Keratinocyte (primary cell): Measurements from ENCODE around the gene DMAC2L. TPM values are rescaled to one million over a fixed set of nuclear protein-coding genes. Genes with fewer than 3 reads are reported as not detected.

Experiments used
- DNase-seq: peaks from one replicate; pipeline ENCODE4 v3.0.0-alpha.2; 2011; ENCODE audit warnings: low read depth, missing footprints, low spot score
- FAIRE-seq: peaks from 2 replicates; lab custom pipeline; 2011; peaks lifted over from hg19 to GRCh38; lab: Jason Lieb, UNC
- H2AFZ ChIP-seq: 2 replicates; pipeline ENCODE4 v1.6.0; 2012; ENCODE audit warnings: low read length, control low read depth, inconsistent platforms; ENCODE audit not compliant: control insufficient read depth
- H3K27ac ChIP-seq: 2 replicates; pipeline ENCODE4 v1.5.1; 2011; ENCODE audit warnings: low read length; ENCODE audit not compliant: control insufficient read depth, insufficient read depth
- H3K27me3 ChIP-seq: 3 replicates; pipeline ENCODE4 v1.6.0; 2011; ENCODE audit warnings: low read length; ENCODE audit not compliant: control insufficient read depth, insufficient read depth; ENCODE audit errors: extremely low read depth
- H3K36me3 ChIP-seq, 2 experiments: 2 replicates in 1 of 2; 3 replicates in 1 of 2; pipeline ENCODE4 v1.5.1; 2011; ENCODE audit warnings: low read length in 2 of 2, mild to moderate bottlenecking in 1 of 2; ENCODE audit not compliant: control insufficient read depth in 2 of 2, insufficient read depth in 2 of 2; ENCODE audit errors: extremely low read depth in 1 of 2
- H3K4me1 ChIP-seq: 3 replicates; pipeline ENCODE4 v1.5.1; 2011; ENCODE audit warnings: low read length; ENCODE audit not compliant: control insufficient read depth, insufficient read depth; ENCODE audit errors: extremely low read depth
- H3K4me2 ChIP-seq: 3 replicates; pipeline ENCODE4 v1.6.0; 2011; ENCODE audit warnings: low read depth, low read length; ENCODE audit not compliant: control insufficient read depth, insufficient read depth; ENCODE audit errors: extremely low read depth
- H3K4me3 ChIP-seq, 3 experiments: fragments of 200-600 bp in 1 of 3; sonication (generic) in 1 of 3; 2 replicates in 2 of 3; 3 replicates in 1 of 3; pipeline ENCODE4 v1.5.1; 2011 to 2016; ENCODE audit warnings: low read length in 3 of 3, mild to moderate bottlenecking in 3 of 3, control low read depth in 2 of 3, inconsistent platforms in 1 of 3, low read depth in 1 of 3, mixed read lengths in 1 of 3, mixed run types in 1 of 3, moderate library complexity in 1 of 3; ENCODE audit not compliant: control insufficient read depth in 2 of 3, insufficient read depth in 2 of 3; ENCODE audit errors: extremely low read depth in 1 of 3
- H3K79me2 ChIP-seq: 2 replicates; pipeline ENCODE4 v1.6.0; 2012; ENCODE audit warnings: low read length; ENCODE audit not compliant: control insufficient read depth, insufficient read depth
- H3K9ac ChIP-seq: 3 replicates; pipeline ENCODE4 v1.6.0; 2011; ENCODE audit warnings: low read length; ENCODE audit not compliant: control insufficient read depth, insufficient read depth; ENCODE audit errors: extremely low read depth
- H3K9me1 ChIP-seq: 3 replicates; pipeline ENCODE4 v1.6.0; 2011; ENCODE audit warnings: low read length; ENCODE audit not compliant: control insufficient read depth, insufficient read depth; ENCODE audit errors: extremely low read depth
- H3K9me3 ChIP-seq: 2 replicates; pipeline ENCODE4 v1.5.1; 2012; ENCODE audit warnings: low read depth, low read length; ENCODE audit not compliant: control insufficient read depth
- H4K20me1 ChIP-seq: 3 replicates; pipeline ENCODE4 v1.6.0; 2011; ENCODE audit warnings: low read length; ENCODE audit not compliant: control insufficient read depth, insufficient read depth; ENCODE audit errors: extremely low read depth
- CTCF ChIP-seq, 3 experiments: IDR thresholded peaks in 1 of 3; conservative IDR thresholded peaks in 1 of 3; optimal IDR thresholded peaks in 1 of 3; 2 replicates in 2 of 3; 3 replicates in 1 of 3; pipeline versions ENCODE3 to v1.5.1; 2011; ENCODE audit warnings: low read length in 3 of 3, mild to moderate bottlenecking in 3 of 3, moderate library complexity in 2 of 3, control low read depth in 1 of 3, inconsistent platforms in 1 of 3; ENCODE audit not compliant: insufficient read depth in 2 of 3; ENCODE audit errors: extremely low read depth in 1 of 3
- EZH2 ChIP-seq: IDR thresholded peaks from one replicate; pipeline ENCODE4 v1.6.1; 2012; ENCODE audit warnings: inconsistent platforms, mild to moderate bottlenecking, low read length, moderate library complexity
- dilution Hi-C: fragments of 300-500 bp; cut with MboI; formaldehyde crosslinking; loops from one replicate; pipeline ENCODE4 v1.7.0; 2020; ENCODE audit warnings: low sequenced_read_pairs; ENCODE audit not compliant: extremely low pct_ligation_motif_present
- polyA plus RNA-seq, 5 experiments: library from polyadenylated mRNA; depleted of rRNA in 3 of 5; stranded (reverse) in 3 of 5; stranded (forward) in 1 of 5; unstranded in 1 of 5; fragments of >200 nt; gene quantifications; 1 replicate in 1 of 5; 2 replicates in 3 of 5; 3 replicates in 1 of 5; pipeline versions ENCODE4 v1.2.1 to v1.2.3, GENCODE V29; 2011 to 2012; ENCODE audit warnings: missing spikeins in 2 of 5, low read depth in 1 of 5, low replicate concordance in 1 of 5

Gene DMAC2L
- polyA plus RNA-seq, 1 donor (not counting 4 experiments of a cell fraction or from before 2014, with no cell fraction given) = 12.4 TPM

GRCh38 chr14:50334211-50334610 lies 22.1 kb downstream of the DMAC2L start:
- no peaks in the 10 kb centered on the region for H4K20me1 ChIP-seq
- dilution Hi-C loops = no loop called here
- H3K79me2 ChIP-seq = no peaks in the 10 kb centered on the region
- no peaks in the 10 kb centered on the region for H3K9me3 ChIP-seq
- FAIRE-seq = no peak
- no peak overlapping the region for H2AFZ ChIP-seq
- H3K27me3 ChIP-seq = no peaks in the 10 kb centered on the region
- H3K4me1 ChIP-seq = peaks cover 25% of the 10 kb centered on the region
- peaks cover 2 to 4% of the 10 kb centered on the region in 2 experiments for H3K36me3 ChIP-seq
- no peak overlapping the region for H3K4me3 ChIP-seq
- H3K9me1 ChIP-seq = peaks cover 2% of the 10 kb centered on the region
- no peak for DNase-seq
- H3K4me2 ChIP-seq = no peak overlapping the region
- H3K9ac ChIP-seq = no peak overlapping the region
- TF ChIP-seq EZH2 (no peak), CTCF (optimal IDR thresholded peaks at IDR 0.05 in 1 of 3, IDR thresholded peaks at IDR 0.05 in 1 of 3, conservative IDR thresholded peaks at IDR 0.05 in 1 of 3; ENCODE audit: extremely low read depth in 1 of 3, insufficient read depth in 2 of 3, low read length in 3 of 3) (no peak)
- no peak overlapping the region for H3K27ac ChIP-seq

- H3K27me3 ChIP-seq = no peaks in the 10 kb centered on the region
- peaks cover 25% of the 10 kb centered on the region for H3K4me1 ChIP-seq
- FAIRE-seq (no peak), DNase-seq (no peak)
- no peaks in the 10 kb centered on the region for H3K9me3 ChIP-seq
- H3K4me3 ChIP-seq = no peak overlapping the region
- H3K79me2 ChIP-seq = no peaks in the 10 kb centered on the region
- peaks cover 0 to 2% of the 10 kb centered on the region in 2 experiments for H3K36me3 ChIP-seq
- no peak for TF ChIP-seq EZH2
- no peak overlapping the region for H3K4me2 ChIP-seq
- peak overlapping the region; percentile 28 for H2AFZ ChIP-seq
- H3K9ac ChIP-seq = peak overlapping the region; percentile 16
- no peaks in the 10 kb centered on the region for H4K20me1 ChIP-seq
- H3K27ac ChIP-seq = no peak overlapping the region
- peaks cover 2% of the 10 kb centered on the region for H3K9me1 ChIP-seq
- dilution Hi-C loops = no loop called here
Observed at GRCh38 chr14:50335389-50335788, 23.3 kb downstream of the DMAC2L start.
